GM12865 (cell line): ENCODE results near the gene FKBP1B.
"Not testable (repeated sequence)": the region's sequence is repeated elsewhere in the genome, so short reads cannot be mapped to it uniquely, and the experiment has no call there.

Experiments used
- DNase-seq: peaks from one replicate; pipeline ENCODE4 v3.0.0; 2010; ENCODE audit warnings: low read depth
- H3K4me3 ChIP-seq: 2 replicates; pipeline ENCODE4 v1.5.1; 2011; ENCODE audit warnings: mild to moderate bottlenecking, low read depth, low read length, control low read depth
- CTCF ChIP-seq: IDR thresholded peaks from 2 replicates; pipeline ENCODE4 v1.5.1; 2011; ENCODE audit warnings: low read length, control low read depth, low read depth, inconsistent platforms; ENCODE audit not compliant: insufficient read depth; ENCODE audit errors: missing control alignments

Gene FKBP1B

GRCh38 chr2:24087032-24087431, 37.5 kb downstream of the FKBP1B start:
- TF ChIP-seq CTCF = no peak
- no peak overlapping the region for H3K4me3 ChIP-seq
- DNase-seq = no peak

- no peak for DNase-seq
- TF ChIP-seq CTCF = no peak
- H3K4me3 ChIP-seq = no peak overlapping the region
Measured at GRCh38 chr2:24088821-24089359, 39.3 kb downstream of the FKBP1B start.

- not testable (repeated sequence) for DNase-seq
Measured at GRCh38 chr2:24093270-24093669, 43.7 kb downstream of the FKBP1B start.

GRCh38 chr2:24095171-24095677, 45.7 kb downstream of the FKBP1B start:
- not testable (repeated sequence) for H3K4me3 ChIP-seq, DNase-seq

More at GRCh38 chr2:24093270-24093669, 43.7 kb downstream of the FKBP1B start:
- not testable (repeated sequence) for H3K4me3 ChIP-seq

GRCh38 chr2:24100732-24101131, 51.2 kb downstream of the FKBP1B start:
- not testable (repeated sequence) for DNase-seq, H3K4me3 ChIP-seq

GRCh38 chr2:24101992-24102391, 52.5 kb downstream of the FKBP1B start:
- DNase-seq = no peak
- TF ChIP-seq CTCF = no peak
- no peak overlapping the region for H3K4me3 ChIP-seq

GRCh38 chr2:24102677-24103076, 53.1 kb downstream of the FKBP1B start:
- no peak overlapping the region for H3K4me3 ChIP-seq
- no peak for DNase-seq
- TF ChIP-seq CTCF = no peak

- no peak overlapping the region for H3K4me3 ChIP-seq
- no peak for DNase-seq
- TF ChIP-seq CTCF = no peak
Measured at GRCh38 chr2:24104110-24104650, 54.6 kb downstream of the FKBP1B start.
